Left cardiac atrium (tissue), 4 donors: ENCODE data around the gene ZFP90. TPM values are rescaled to one million over a fixed set of nuclear protein-coding genes. Genes with fewer than 3 reads are reported as not detected.
A peak's percentile ranks its signal among the peaks of the same experiment; 100 is the strongest.

ENCODE experiments used
- ATAC-seq, 2 donors: fragments of 200-7000 bp; cut with Tn5 transposase; one replicate each; pipeline ENCODE4 v1.9.1; 2020; ENCODE audit warnings: mild to moderate bottlenecking in 2 of 2, moderate library complexity in 2 of 2
- DNase-seq: peaks from one replicate; pipeline ENCODE4 v3.0.0-alpha.2; 2020
- intact Hi-C, 2 donors: fragments of 100-400 bp; cut with DNase I; formaldehyde crosslinking; loops; one replicate each; pipeline versions ENCODE4 v1.14.1 to v1.15.1; 2022 to 2023
- total RNA-seq, 2 donors: library from RNA; stranded (reverse); fragmentation: NEBNext Ultra II Directional; extraction: Animal tissue kit (Norgen Biotek cat#: 25700); gene quantifications; one replicate each; pipeline ENCODE4 v1.2.1, GENCODE V29; 2021
- donor health status: DM: no; HTN: yes; CAD: no.
- donor health status: DM: no; HTN: yes; CAD: no; lungs with severe emphysema.
- donor health status: DM: yes; HTN: yes; CAD: no.
- donor health status: Dilated cardiomyopathy.

Gene ZFP90
- total RNA-seq, 2 donors from 2014 or later = 10.5 to 13.2 TPM

GRCh38 chr16:68512183-68512582 is 26.9 kb upstream of the ZFP90 start:
- intact Hi-C loops = loop anchor here in 1 of 2 donors (10.0 kb wide), 1 partner anchor 117 kb away; no protein-coding TSS in a partner anchor
- DNase-seq (no peak), ATAC-seq (no peak)

GRCh38 chr16:68512742-68513141 is 26.3 kb upstream of the ZFP90 start:
- intact Hi-C loops = loop anchor here in 1 of 2 donors (10.0 kb wide), 1 partner anchor 118 kb away; no protein-coding TSS in a partner anchor
- ATAC-seq = no peak
- DNase-seq = no peak

GRCh38 chr16:68514511-68514910 is 24.6 kb upstream of the ZFP90 start:
- no peak for DNase-seq
- intact Hi-C loops = loop anchor here in 1 of 2 donors (10.0 kb wide), 1 partner anchor 120 kb away; no protein-coding TSS in a partner anchor
- ATAC-seq = no peak

GRCh38 chr16:68517606-68518166 is 21.4 kb upstream of the ZFP90 start:
- ATAC-seq (no peak), DNase-seq (no peak)
- intact Hi-C loops = loop anchor here in 1 of 2 donors (10.0 kb wide), 1 partner anchor 123 kb away; no protein-coding TSS in a partner anchor

GRCh38 chr16:68519225-68519745 is 19.8 kb upstream of the ZFP90 start:
- ATAC-seq (no peak), DNase-seq (no peak)

GRCh38 chr16:68520649-68521086 is 18.4 kb upstream of the ZFP90 start:
- intact Hi-C loops = loop anchor here in 1 of 2 donors (10.0 kb wide), 1 partner anchor 604 kb away; no protein-coding TSS in a partner anchor
- DNase-seq (peak; percentile 90), ATAC-seq (peak; percentile 92 to 93)

More at GRCh38 chr16:68519225-68519745, 19.8 kb upstream of the ZFP90 start:
- intact Hi-C loops = loop anchor here in 1 of 2 donors (10.0 kb wide), 1 partner anchor 124 kb away; no protein-coding TSS in a partner anchor

- no peak for DNase-seq
- ATAC-seq = no peak
- intact Hi-C loops = loop anchor here in 1 of 2 donors (10.0 kb wide), 1 partner anchor 601 kb away; no protein-coding TSS in a partner anchor
Measured at GRCh38 chr16:68524069-68524820, 14.8 kb upstream of the ZFP90 start.

GRCh38 chr16:68526143-68526781 is 12.8 kb upstream of the ZFP90 start:
- no peak for ATAC-seq
- no peak for DNase-seq
- intact Hi-C loops = loop anchor here (5.0 to 10.0 kb wide), 2 partner anchors 596 to 599 kb away; no protein-coding TSS in a partner anchor

- intact Hi-C loops = loop anchor here (5.0 to 10.0 kb wide), 2 partner anchors 596 to 598 kb away; no protein-coding TSS in a partner anchor
- DNase-seq = no peak
- ATAC-seq = no peak
Measured at GRCh38 chr16:68526782-68527145, 12.3 kb upstream of the ZFP90 start.

- no peak for DNase-seq
- intact Hi-C loops = loop anchor here (2.0 to 10.0 kb wide), 4 partner anchors 273 to 597 kb away; partner anchors contain the start of gene TANGO6 (in 1 of the 2)
- no peak for ATAC-seq
Measured at GRCh38 chr16:68528233-68528632, 10.9 kb upstream of the ZFP90 start.

- intact Hi-C loops = loop anchor here (2.0 to 10.0 kb wide), 4 partner anchors 272 to 596 kb away; partner anchors contain the start of gene TANGO6 (in 1 of the 2)
- peak; percentile 85 to 91 for ATAC-seq
- DNase-seq = peak; percentile 88
Measured at GRCh38 chr16:68528686-68529379, 10.3 kb upstream of the ZFP90 start.

GRCh38 chr16:68529608-68529930 is 9.5 kb upstream of the ZFP90 start:
- intact Hi-C loops = loop anchor here (2.0 to 10.0 kb wide), 4 partner anchors 271 to 595 kb away; partner anchors contain the start of gene TANGO6 (in 1 of the 2)
- DNase-seq = no peak
- ATAC-seq = peak; percentile 6 to 29

- DNase-seq (peak; percentile 90), ATAC-seq (peak; percentile 99)
- intact Hi-C loops = loop anchor here (2.0 to 10.0 kb wide), 4 partner anchors 271 to 595 kb away; partner anchors contain the start of gene TANGO6 (in 1 of the 2)
Measured at GRCh38 chr16:68529931-68530701, 9.0 kb upstream of the ZFP90 start.

GRCh38 chr16:68533937-68534336 is 5.2 kb upstream of the ZFP90 start:
- intact Hi-C loops = no loop called here
- DNase-seq (no peak), ATAC-seq (no peak)

- intact Hi-C loops = no loop called here
- no peak for ATAC-seq
- DNase-seq = no peak
Measured at GRCh38 chr16:68535331-68535730, 3.8 kb upstream of the ZFP90 start.

GRCh38 chr16:68539711-68540239 is 684 bp downstream of the ZFP90 start:
- ATAC-seq (peak; percentile 21 to 37), DNase-seq (no peak)
- intact Hi-C loops = no loop called here

GRCh38 chr16:68548947-68549346 is 9.9 kb downstream of the ZFP90 start:
- DNase-seq = no peak
- intact Hi-C loops = no loop called here
- ATAC-seq = no peak
